ENCODE measurements around the gene TMEM209.

GRCh38 chr7:130140551-130141160, 64.5 kb downstream of the TMEM209 start:
- TF ChIP-seq POLR2A (IDR thresholded peaks at IDR 0.05; ENCODE audit: extremely low read depth, insufficient read length) (no peak), CTCF (IDR thresholded peaks at IDR 0.05; ENCODE audit: low read depth, low read length) (no peak), MYC (IDR thresholded peaks at IDR 0.05; ENCODE audit: low read depth, low read length) (no peak)
